A549 (cell line): ENCODE results near the gene ARHGAP42. TPM values are rescaled to one million over a fixed set of nuclear protein-coding genes. Genes with fewer than 3 reads are reported as not detected.

Source experiments
- ATAC-seq, 2 experiments: fragments of 200-7000 bp in 1 of 2; fragments of >200 bp in 1 of 2; cut with Nextera tagmentation in 1 of 2; cut with Tn5 transposase in 1 of 2; 3 replicates each; pipeline versions ENCODE4 v1.8.0 to v1.9.1; 2018 to 2020; ENCODE audit warnings: mild to moderate bottlenecking in 1 of 2, moderate library complexity in 1 of 2
- CTCF ChIA-PET: fragments of 300-600 bp; sonication (Branson Sonifier 250); formaldehyde crosslinking; extraction: SDS; loops from one replicate; lab custom pipeline; 2021; ENCODE audit warnings: antibody characterized with exemption, inconsistent platforms; lab: Yijun Ruan, JAX
- POLR2A ChIA-PET: fragments of 350-600 bp; formaldehyde crosslinking; extraction: SDS; loops from one replicate; lab custom pipeline; 2021; ENCODE audit warnings: antibody characterized with exemption, inconsistent platforms; lab: Yijun Ruan, JAX
- DNase-seq, 2 experiments: peaks; one replicate each; pipeline versions ENCODE4 v3.0.0 to v3.0.0-alpha.2; 2011 to 2016; ENCODE audit warnings: low read depth in 1 of 2, low spot score in 1 of 2
- FAIRE-seq: peaks from 2 replicates; lab custom pipeline; 2011; peaks lifted over from hg19 to GRCh38; lab: Jason Lieb, UNC
- H3K27ac ChIP-seq, 2 experiments: fragments of >200 bp; sonication (Bioruptor Twin); formaldehyde crosslinking; 3 replicates each; pipeline ENCODE4 v1.5.1; 2016 to 2017
- H3K4me1 ChIP-seq: fragments of >200 bp; sonication (Bioruptor Twin); formaldehyde crosslinking; 3 replicates; pipeline ENCODE4 v1.6.1; 2016
- H3K4me2 ChIP-seq: fragments of >200 bp; sonication (Bioruptor Twin); formaldehyde crosslinking; 3 replicates; pipeline ENCODE4 v1.6.1; 2016
- H3K4me3 ChIP-seq: fragments of >200 bp; sonication (Bioruptor Twin); formaldehyde crosslinking; 3 replicates; pipeline ENCODE4 v1.5.1; 2016
- H3K9me3 ChIP-seq: fragments of >200 bp; sonication (Bioruptor Twin); formaldehyde crosslinking; 3 replicates; pipeline ENCODE4 v1.6.1; 2016
- CHD2 ChIP-seq: fragments of 150-350 bp; IDR thresholded peaks from 2 replicates; pipeline ENCODE4 v1.6.1; 2014; ENCODE audit warnings: low read length; ENCODE audit not compliant: partially characterized antibody
- CHD4 ChIP-seq: fragments of 200-600 bp; sonication (generic); IDR thresholded peaks from 2 replicates; pipeline ENCODE4 v1.6.1; 2016; ENCODE audit warnings: antibody characterized with exemption, mild to moderate bottlenecking, borderline replicate concordance
- FOSB ChIP-seq: fragments of 250-450 bp; sonication (Bioruptor Pico); IDR thresholded peaks from 2 replicates; pipeline ENCODE4 v1.5.0; 2020; ENCODE audit warnings: mild to moderate bottlenecking, moderate library complexity
- FOSL2 ChIP-seq, 2 experiments: fragments of 450-650 bp in 1 of 2; fragments of >200 bp in 1 of 2; sonication (Bioruptor Twin) in 1 of 2; formaldehyde crosslinking; IDR thresholded peaks; 2 replicates each; pipeline versions ENCODE4 v1.5.0 to v1.6.1; 2016 to 2020; ENCODE audit warnings: mild to moderate bottlenecking in 1 of 2, moderate library complexity in 1 of 2
- HOXA7 ChIP-seq: fragments of 250-450 bp; sonication (Bioruptor Pico); IDR thresholded peaks from 2 replicates; pipeline ENCODE4 v1.5.0; 2020; ENCODE audit warnings: mild to moderate bottlenecking, moderate library complexity
- HOXB13 ChIP-seq: fragments of 250-450 bp; sonication (Bioruptor Pico); IDR thresholded peaks from 2 replicates; pipeline ENCODE4 v1.5.0; 2020; ENCODE audit warnings: low read depth, mild to moderate bottlenecking, moderate library complexity
- HOXB5 ChIP-seq: fragments of 250-450 bp; sonication (Bioruptor Pico); IDR thresholded peaks from 2 replicates; pipeline ENCODE4 v1.5.0; 2020; ENCODE audit warnings: mild to moderate bottlenecking, moderate library complexity
- JUNB ChIP-seq: fragments of >200 bp; sonication (Bioruptor Twin); formaldehyde crosslinking; IDR thresholded peaks from 2 replicates; pipeline ENCODE4 v1.6.1; 2016
- MAZ ChIP-seq: fragments of 150-350 bp; IDR thresholded peaks from 2 replicates; pipeline ENCODE4 v1.6.1; 2014; ENCODE audit warnings: antibody characterized with exemption, low read depth, low read length, borderline replicate concordance
- NFE2L2 ChIP-seq: fragments of 150-350 bp; conservative IDR thresholded peaks from 2 replicates; pipeline ENCODE4 v1.6.1; 2014; ENCODE audit warnings: low read length
- POLR2AphosphoS2 ChIP-seq: conservative IDR thresholded peaks from 2 replicates; pipeline ENCODE4 v1.6.1; 2012; ENCODE audit warnings: low read length, improper control_type of control experiment, inconsistent platforms
- RAD21 ChIP-seq, 2 experiments: fragments of >200 bp in 1 of 2; sonication (Bioruptor Twin) in 1 of 2; formaldehyde crosslinking in 1 of 2; IDR thresholded peaks in 1 of 2; conservative IDR thresholded peaks in 1 of 2; 2 replicates in 1 of 2; 3 replicates in 1 of 2; pipeline ENCODE4 v1.6.1; 2012 to 2018; ENCODE audit warnings: inconsistent platforms in 1 of 2
- RFX5 ChIP-seq: fragments of 450-650 bp; IDR thresholded peaks from 2 replicates; pipeline ENCODE4 v1.7.1; 2014; ENCODE audit warnings: antibody characterized with exemption, mild to moderate bottlenecking, moderate library complexity
- SREBF2 ChIP-seq: fragments of 450-650 bp; IDR thresholded peaks from 2 replicates; pipeline ENCODE4 v1.6.1; 2014; ENCODE audit warnings: mild to moderate bottlenecking, moderate library complexity
- ZSCAN20 ChIP-seq: fragments of 250-450 bp; sonication (Bioruptor Pico); IDR thresholded peaks from 2 replicates; pipeline ENCODE4 v1.8.0; 2022; ENCODE audit warnings: mild to moderate bottlenecking, moderate library complexity
- whole genome bisulfite sequencing: methylation state at CpG from one replicate; pipeline ENCODE4 v1.1.6; 2017; ENCODE audit errors: missing lambda C conversion rate; 5-methylcytosine and 5-hydroxymethylcytosine counted together
- polyA plus RNA-seq, 4 experiments: library from polyadenylated mRNA; depleted of rRNA in 3 of 4; stranded (reverse); fragments of >200 nt; fragmentation: RNase III in 1 of 4; extraction: RNeasy Plus Mini Kit Qiagen cat#74134 plus additional on column Dnase treatment in 1 of 4; gene quantifications; 2 replicates in 3 of 4; 3 replicates in 1 of 4; pipeline ENCODE4 v1.2.3, GENCODE V29; 2011 to 2017
- TF ChIP-seq, protein P1 (sequence below): fragments of >200 bp; sonication (Bioruptor Twin); formaldehyde crosslinking; IDR thresholded peaks from 2 replicates; pipeline ENCODE4 v1.6.1; 2016
- TF ChIP-seq, protein P2 (sequence below): fragments of >200 bp; sonication (Bioruptor Twin); formaldehyde crosslinking; IDR thresholded peaks from 3 replicates; pipeline ENCODE4 v1.5.1; 2016
- TF ChIP-seq, protein P3 (sequence below): fragments of 150-350 bp; IDR thresholded peaks from 2 replicates; pipeline ENCODE4 v1.6.1; 2014; ENCODE audit warnings: low read depth, mild to moderate bottlenecking, low read length
- TF ChIP-seq, protein P4 (sequence below): IDR thresholded peaks from 2 replicates; pipeline ENCODE4 v1.6.1; 2012
- TF ChIP-seq, protein P5 (sequence below): fragments of 450-650 bp; IDR thresholded peaks from 2 replicates; pipeline ENCODE4 v1.6.1; 2014; ENCODE audit warnings: antibody characterized with exemption

ARHGAP42 gene
- polyA plus RNA-seq, 2 of the 4 experiments (the other 2 are of a cell fraction), result 5.1 to 17.0 TPM

DNA sequence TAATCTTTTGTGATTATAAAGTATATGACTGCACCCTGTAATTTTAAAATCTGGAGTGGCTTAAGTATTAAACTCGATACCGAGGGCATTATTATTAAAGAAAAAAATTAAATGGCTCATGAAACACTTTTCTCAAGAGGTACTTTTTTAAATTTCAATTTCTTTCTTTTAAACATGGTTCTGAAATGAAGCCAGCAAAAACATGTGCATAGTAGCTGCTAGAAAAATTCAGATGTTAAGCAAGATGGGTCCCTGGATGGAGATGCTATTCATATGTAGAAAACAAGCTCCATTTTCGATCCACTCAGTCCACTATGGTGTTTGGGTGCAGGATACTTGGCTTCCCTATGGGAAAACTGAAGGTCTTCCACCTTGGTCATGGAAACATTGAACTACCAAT lies 253.0 kb downstream of the ARHGAP42 start:
- TF ChIP-seq NFE2L2 (no peak), CHD4 (no peak), RAD21 (conservative IDR thresholded peaks at IDR 0.05 in 1 of 2, IDR thresholded peaks at IDR 0.05 in 1 of 2) (no peak), HOXB13 (CRISPR knock-in tag) (no peak), MAZ (no peak), HOXB5 (CRISPR knock-in tag) (no peak), POLR2AphosphoS2 (no peak), FOSL2 (IDR thresholded peaks at IDR 0.05) (no peak), FOSL2 (CRISPR knock-in tag; IDR thresholded peaks at IDR 0.05) (no peak), FOSB (no peak), HOXA7 (CRISPR knock-in tag) (no peak), JUNB (no peak), ZSCAN20 (no peak), RFX5 (no peak), SREBF2 (no peak)
- TF ChIP-seq, protein P1, sequence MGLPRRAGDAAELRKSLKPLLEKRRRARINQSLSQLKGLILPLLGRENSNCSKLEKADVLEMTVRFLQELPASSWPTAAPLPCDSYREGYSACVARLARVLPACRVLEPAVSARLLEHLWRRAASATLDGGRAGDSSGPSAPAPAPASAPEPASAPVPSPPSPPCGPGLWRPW, result no peak
- TF ChIP-seq, protein P2, sequence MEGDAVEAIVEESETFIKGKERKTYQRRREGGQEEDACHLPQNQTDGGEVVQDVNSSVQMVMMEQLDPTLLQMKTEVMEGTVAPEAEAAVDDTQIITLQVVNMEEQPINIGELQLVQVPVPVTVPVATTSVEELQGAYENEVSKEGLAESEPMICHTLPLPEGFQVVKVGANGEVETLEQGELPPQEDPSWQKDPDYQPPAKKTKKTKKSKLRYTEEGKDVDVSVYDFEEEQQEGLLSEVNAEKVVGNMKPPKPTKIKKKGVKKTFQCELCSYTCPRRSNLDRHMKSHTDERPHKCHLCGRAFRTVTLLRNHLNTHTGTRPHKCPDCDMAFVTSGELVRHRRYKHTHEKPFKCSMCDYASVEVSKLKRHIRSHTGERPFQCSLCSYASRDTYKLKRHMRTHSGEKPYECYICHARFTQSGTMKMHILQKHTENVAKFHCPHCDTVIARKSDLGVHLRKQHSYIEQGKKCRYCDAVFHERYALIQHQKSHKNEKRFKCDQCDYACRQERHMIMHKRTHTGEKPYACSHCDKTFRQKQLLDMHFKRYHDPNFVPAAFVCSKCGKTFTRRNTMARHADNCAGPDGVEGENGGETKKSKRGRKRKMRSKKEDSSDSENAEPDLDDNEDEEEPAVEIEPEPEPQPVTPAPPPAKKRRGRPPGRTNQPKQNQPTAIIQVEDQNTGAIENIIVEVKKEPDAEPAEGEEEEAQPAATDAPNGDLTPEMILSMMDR, result no peak
- TF ChIP-seq, protein P3, sequence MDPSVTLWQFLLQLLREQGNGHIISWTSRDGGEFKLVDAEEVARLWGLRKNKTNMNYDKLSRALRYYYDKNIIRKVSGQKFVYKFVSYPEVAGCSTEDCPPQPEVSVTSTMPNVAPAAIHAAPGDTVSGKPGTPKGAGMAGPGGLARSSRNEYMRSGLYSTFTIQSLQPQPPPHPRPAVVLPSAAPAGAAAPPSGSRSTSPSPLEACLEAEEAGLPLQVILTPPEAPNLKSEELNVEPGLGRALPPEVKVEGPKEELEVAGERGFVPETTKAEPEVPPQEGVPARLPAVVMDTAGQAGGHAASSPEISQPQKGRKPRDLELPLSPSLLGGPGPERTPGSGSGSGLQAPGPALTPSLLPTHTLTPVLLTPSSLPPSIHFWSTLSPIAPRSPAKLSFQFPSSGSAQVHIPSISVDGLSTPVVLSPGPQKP, result no peak
- TF ChIP-seq, protein P4, sequence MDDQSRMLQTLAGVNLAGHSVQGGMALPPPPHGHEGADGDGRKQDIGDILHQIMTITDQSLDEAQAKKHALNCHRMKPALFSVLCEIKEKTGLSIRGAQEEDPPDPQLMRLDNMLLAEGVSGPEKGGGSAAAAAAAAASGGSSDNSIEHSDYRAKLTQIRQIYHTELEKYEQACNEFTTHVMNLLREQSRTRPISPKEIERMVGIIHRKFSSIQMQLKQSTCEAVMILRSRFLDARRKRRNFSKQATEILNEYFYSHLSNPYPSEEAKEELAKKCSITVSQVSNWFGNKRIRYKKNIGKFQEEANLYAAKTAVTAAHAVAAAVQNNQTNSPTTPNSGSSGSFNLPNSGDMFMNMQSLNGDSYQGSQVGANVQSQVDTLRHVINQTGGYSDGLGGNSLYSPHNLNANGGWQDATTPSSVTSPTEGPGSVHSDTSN, result no peak
- Histone ChIP-seq H3K4me2 (no peak overlapping the region), H3K4me1 (peaks cover 9% of the 10 kb centered on the region; the same call in 1 of the 3 replicates), H3K27ac (no peak overlapping the region), H3K9me3 (no peaks in the 10 kb centered on the region), H3K4me3 (no peak overlapping the region)
- 88% methylated on average over 3 of the region's 3 CpGs for WGBS
- ChIA-PET POLR2A (no interaction called here), CTCF (interaction anchor here (1.3 kb wide), 1 partner anchor 11 kb away, joined by 3 read pairs; no protein-coding TSS in a partner anchor)
- ATAC-seq, result no peak
- DNase-seq, result no peak
- FAIRE-seq, result no peak

DNA sequence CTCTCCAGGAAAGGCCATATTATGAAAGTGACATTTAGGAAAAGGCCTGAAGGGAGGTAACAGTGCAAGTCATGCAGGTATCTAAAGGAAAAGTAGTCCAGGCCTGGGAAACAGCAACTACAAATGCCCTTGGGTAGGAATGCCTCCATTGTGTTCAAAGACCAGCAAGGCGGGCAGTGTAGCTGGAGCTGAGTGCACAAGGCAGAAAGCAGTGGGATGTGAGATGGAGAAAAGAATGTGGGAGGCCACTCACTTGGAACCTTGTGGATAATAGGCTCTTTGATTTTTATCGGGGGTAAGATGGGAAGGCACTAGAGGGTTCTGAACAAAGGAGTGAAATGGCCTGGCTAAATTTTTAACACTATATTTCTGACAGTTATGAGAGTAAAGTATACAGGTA lies 253.9 kb downstream of the ARHGAP42 start:
- Histone ChIP-seq H3K27ac (no peak overlapping the region), H3K9me3 (no peaks in the 10 kb centered on the region), H3K4me2 (no peak overlapping the region), H3K4me3 (no peak overlapping the region), H3K4me1 (peaks cover 9% of the 10 kb centered on the region; the same call in 1 of the 3 replicates)
- ATAC-seq (no peak), DNase-seq (no peak), FAIRE-seq (no peak)
- TF ChIP-seq, protein P5, sequence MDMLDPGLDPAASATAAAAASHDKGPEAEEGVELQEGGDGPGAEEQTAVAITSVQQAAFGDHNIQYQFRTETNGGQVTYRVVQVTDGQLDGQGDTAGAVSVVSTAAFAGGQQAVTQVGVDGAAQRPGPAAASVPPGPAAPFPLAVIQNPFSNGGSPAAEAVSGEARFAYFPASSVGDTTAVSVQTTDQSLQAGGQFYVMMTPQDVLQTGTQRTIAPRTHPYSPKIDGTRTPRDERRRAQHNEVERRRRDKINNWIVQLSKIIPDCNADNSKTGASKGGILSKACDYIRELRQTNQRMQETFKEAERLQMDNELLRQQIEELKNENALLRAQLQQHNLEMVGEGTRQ, result no peak
- no peak for TF ChIP-seq CHD2
- 93% methylated on average over 2 of the region's 2 CpGs for WGBS
- ChIA-PET POLR2A (no interaction called here), CTCF (no interaction called here)
